ENCODE results near the gene SORCS1. TPM values are rescaled to one million over a fixed set of nuclear protein-coding genes. Genes with fewer than 3 reads are reported as not detected.

SORCS1 gene
- total and polyA plus RNA-seq, 2 of the 8 experiments (the other 6 are each of a cell fraction or from before 2014, with no cell fraction given): 4.1 to 4.6 TPM

GRCh38 chr10:106652279-106652678 is 512.2 kb downstream of the SORCS1 start:
- Histone ChIP-seq H4K5ac (ENCODE audit: insufficient read length, low read depth, low read length) (no peak overlapping the region), H4K8ac (ENCODE audit: extremely low read depth, insufficient read depth, low read length) (no peak overlapping the region), H3K18ac (ENCODE audit: extremely low read depth, low read length) (no peak overlapping the region), H3K79me1 (ENCODE audit: low read depth, low read length) (no peaks in the 10 kb centered on the region), H3K4me2 (ENCODE audit: insufficient read depth in 1 of 2, low read depth in 2 of 2, low read length in 2 of 2) (no peak overlapping the region), H2BK5ac (ENCODE audit: low read depth, low read length) (no peak overlapping the region), H3K79me2 (ENCODE audit: control insufficient read depth in 1 of 2, insufficient read depth in 2 of 2, low read length in 2 of 2) (no peaks in the 10 kb centered on the region), H3K14ac (ENCODE audit: insufficient read length) (no peak overlapping the region), H3K9me3 (ENCODE audit: insufficient read depth in 2 of 2, low read depth in 1 of 2, low read length in 1 of 2) (no peaks in the 10 kb centered on the region), H3K27ac (ENCODE audit: low read depth, low read length) (no peak overlapping the region), H2AFZ (ENCODE audit: low read length) (no peak overlapping the region), H3K36me3 (ENCODE audit: control insufficient read depth in 2 of 4, insufficient read depth in 4 of 4, low read length in 3 of 4) (no peaks in the 10 kb centered on the region), H4K91ac (replicated peaks; ENCODE audit: insufficient read length, low read length) (no peak overlapping the region), H3K9ac (replicated peaks in 1 of 4; ENCODE audit: extremely low read depth in 1 of 4, low read depth in 3 of 4, low read length in 3 of 4) (no peak overlapping the region), H3K23ac (ENCODE audit: insufficient read length) (no peak overlapping the region), H2AK5ac (ENCODE audit: low read depth, low read length) (no peak overlapping the region), H2BK120ac (replicated peaks; ENCODE audit: low read depth, low read length) (no peak overlapping the region), H2BK12ac (ENCODE audit: low read depth, low read length) (no peak overlapping the region), H2BK15ac (ENCODE audit: low read length) (no peak overlapping the region), H3K4me1 (replicated peaks in 1 of 4; ENCODE audit: control insufficient read depth in 3 of 4, insufficient read depth in 4 of 4, low read length in 3 of 4) (peaks cover 0 to 5% (median 2%) of the 10 kb centered on the region in 4 experiments; a peak in 3 of 7 replicates), H3K56ac (replicated peaks; ENCODE audit: insufficient read length, low read depth, low read length) (no peak overlapping the region), H3K4ac (replicated peaks; ENCODE audit: insufficient read length, low read depth, low read length) (no peak overlapping the region), H4K20me1 (replicated peaks in 1 of 2; ENCODE audit: control insufficient read depth in 1 of 2, insufficient read depth in 2 of 2, low read length in 2 of 2) (no peaks in the 10 kb centered on the region), H3K4me3 (ENCODE audit: extremely low read depth in 1 of 4, insufficient read depth in 2 of 4, low read depth in 3 of 4, low read length in 4 of 4) (no peak overlapping the region), H3K27me3 (replicated peaks in 1 of 4; ENCODE audit: control insufficient read depth in 3 of 4, extremely low read depth in 1 of 4, insufficient read depth in 3 of 4, low read length in 3 of 4) (no peaks in the 10 kb centered on the region), H3K23me2 (ENCODE audit: low read depth, low read length) (no peaks in the 10 kb centered on the region; the same call in 1 of the 2 replicates), H2BK20ac (ENCODE audit: low read length) (no peak overlapping the region)
- TF ChIP-seq RAD21 (IDR thresholded peaks at IDR 0.05 in 1 of 2, conservative IDR thresholded peaks at IDR 0.05 in 1 of 2; ENCODE audit: low read depth in 2 of 2, low read length in 2 of 2): no peak
- no peak for TF ChIP-seq MAFK (IDR thresholded peaks at IDR 0.05; ENCODE audit: low read depth, low read length)
- TF ChIP-seq TAF7 (optimal IDR thresholded peaks at IDR 0.05; ENCODE audit: borderline replicate concordance, low read depth, low read length): no peak
- no peak for TF ChIP-seq TAF1 (IDR thresholded peaks at IDR 0.05; ENCODE audit: low read depth, low read length)
- TF ChIP-seq SUZ12 (IDR thresholded peaks at IDR 0.05; ENCODE audit: low read length): no peak
- no peak for TF ChIP-seq GABPA (IDR thresholded peaks at IDR 0.05; ENCODE audit: borderline replicate concordance, insufficient read depth, low read length)
- no peak for TF ChIP-seq EZH2 (IDR thresholded peaks at IDR 0.05; ENCODE audit: low read depth, low read length, severe bottlenecking)
- ChIA-PET CTCF (ENCODE audit: partially characterized antibody) (interaction anchor here (1.0 to 1.1 kb wide), 2 partner anchors 8 to 53 kb away, joined by 3 to 4 read pairs; no protein-coding TSS in a partner anchor), POLR2A (ENCODE audit: partially characterized antibody) (no interaction called here)
- DNase-seq (ENCODE audit: low read depth in 1 of 2, low spot score in 2 of 2): no peak
- FAIRE-seq: no peak
- WGBS, 2 experiments (ENCODE audit: extremely low coverage in 1 of 2, insufficient coverage in 1 of 2, insufficient read length in 1 of 2, insufficient replicate concordance in 2 of 2, low coverage in 1 of 2, low lambda C conversion rate in 2 of 2, missing lambda C conversion rate in 1 of 2): 88% methylated on average over 9 of the region's 9 CpGs; no CpG with 5 or more reads in 1 of the 2 experiments
